Activated T-helper 2 cell treated with anti-CD3 and anti-CD28 coated beads, Interferon-gamma antibody, Interleukin-2, Interleukin-4, amounts not matched to agents 10 μg/mL and 5 μg/mL and 100 μg/mL, durations not matched to agents 14 hours and 24 hours and 36 hours (primary cell): ENCODE results near the gene KAT7. TPM values are rescaled to one million over a fixed set of nuclear protein-coding genes. Genes with fewer than 3 reads are reported as not detected.
A peak's percentile ranks its signal among the peaks of the same experiment; 100 is the strongest.

ENCODE experiments used
- DNase-seq: peaks from one replicate; pipeline ENCODE4 v3.0.0; 2021; ENCODE audit warnings: low spot score
- H3K27ac Mint-ChIP-seq: one replicate; pipeline ENCODE4 v1.8.0; 2021; ENCODE audit warnings: mixed read lengths
- H3K27me3 Mint-ChIP-seq: one replicate; pipeline ENCODE4 v1.8.0; 2021; ENCODE audit warnings: low read depth, mixed read lengths
- H3K36me3 Mint-ChIP-seq: one replicate; pipeline ENCODE4 v1.8.0; 2021; ENCODE audit warnings: low read depth, mixed read lengths
- H3K4me1 Mint-ChIP-seq: one replicate; pipeline ENCODE4 v1.8.0; 2021; ENCODE audit warnings: low read depth, mixed read lengths
- H3K4me3 Mint-ChIP-seq: one replicate; pipeline ENCODE4 v1.8.0; 2021; ENCODE audit warnings: low read depth, mild to moderate bottlenecking, moderate library complexity, mixed read lengths
- H3K9me3 Mint-ChIP-seq: one replicate; pipeline ENCODE4 v1.8.0; 2021; ENCODE audit warnings: mixed read lengths
- intact Hi-C: fragments of 100-400 bp; cut with micrococcal nuclease; formaldehyde crosslinking; loops from one replicate; pipeline ENCODE4 v1.15.1; 2023
- total RNA-seq: library from RNA; stranded (reverse); gene quantifications from 2 replicates; pipeline ENCODE4 v1.2.3, GENCODE V29; 2022

KAT7 gene
- total RNA-seq, 1 donor from 2014 or later, result 65.0 TPM

DNA sequence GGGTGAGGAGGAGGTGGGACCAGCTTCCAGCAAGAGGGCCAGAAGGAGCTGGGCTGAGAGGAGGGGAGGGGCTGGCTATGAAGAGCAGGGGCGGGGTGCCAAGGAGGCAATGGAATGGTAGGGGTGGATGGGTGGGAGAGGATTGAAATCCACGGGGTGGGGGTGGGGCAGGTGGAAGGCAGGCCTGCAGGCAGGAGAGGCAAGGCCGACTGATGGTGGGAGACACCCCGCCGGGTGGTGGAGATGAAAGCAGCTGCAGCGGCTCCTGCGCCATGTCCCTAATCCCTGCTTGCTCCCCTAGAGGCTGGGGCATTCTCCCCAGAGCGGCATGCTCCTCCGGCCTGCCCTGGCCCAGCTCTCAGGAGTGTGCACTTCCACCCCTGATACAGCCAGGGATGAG, 87.2 kb downstream of the KAT7 start:
- no peak overlapping the region for H3K27ac Mint-ChIP-seq
- peaks cover 12% of the 10 kb centered on the region for H3K27me3 Mint-ChIP-seq
- no peaks in the 10 kb centered on the region for H3K9me3 Mint-ChIP-seq
- no peaks in the 10 kb centered on the region for H3K36me3 Mint-ChIP-seq
- intact Hi-C loops, result no loop called here
- peaks cover 13% of the 10 kb centered on the region for H3K4me1 Mint-ChIP-seq
- DNase-seq, result no peak
- H3K4me3 Mint-ChIP-seq, result no peak overlapping the region

DNA sequence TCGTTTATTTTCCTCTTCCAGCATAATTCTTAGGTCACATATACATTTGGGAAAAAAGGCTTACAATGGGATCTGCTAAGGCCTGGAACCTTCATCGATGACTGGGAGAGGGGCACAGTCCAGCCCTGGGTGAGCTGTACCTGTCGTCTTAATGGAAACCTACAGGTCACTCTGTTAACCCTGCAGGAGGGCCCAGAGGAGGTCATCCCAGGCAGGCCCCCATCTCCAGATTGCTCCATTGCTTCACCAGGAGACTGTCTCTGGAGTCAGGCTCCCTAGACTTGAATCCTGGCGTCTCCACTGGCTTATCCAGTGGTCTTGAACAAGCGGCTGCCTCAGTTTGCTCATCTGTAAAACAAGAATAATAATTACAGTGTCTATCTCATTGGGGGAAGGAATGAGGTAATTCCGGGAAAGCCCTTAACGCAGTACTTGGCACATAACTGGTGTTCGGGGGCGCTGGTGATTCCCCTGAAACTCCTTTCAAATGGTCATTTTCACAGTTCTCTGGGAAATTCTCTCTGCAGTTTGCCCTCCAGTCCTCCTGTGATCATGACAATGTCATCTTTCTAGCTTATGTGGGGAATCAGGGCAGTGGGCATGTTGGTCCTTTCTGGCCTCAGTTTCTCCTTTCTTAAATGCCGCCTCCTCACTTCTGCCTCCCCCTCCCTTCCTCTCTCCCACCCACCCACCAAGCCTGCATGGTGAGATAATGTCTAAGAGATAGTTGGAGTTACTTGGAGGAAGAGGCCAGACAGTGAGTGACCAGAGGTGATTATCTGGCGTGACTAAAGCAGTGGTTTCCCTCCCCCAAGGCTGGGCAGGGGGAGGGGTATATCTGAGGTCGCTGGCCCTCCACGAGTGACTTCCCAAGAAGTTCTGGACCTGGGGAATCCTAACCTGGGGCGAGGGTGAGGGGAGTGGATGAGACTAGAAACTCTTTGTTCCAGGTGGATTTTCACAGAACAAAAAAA, 90.7 kb downstream of the KAT7 start:
- intact Hi-C loops, result no loop called here
- Mint-ChIP-seq H3K27me3 (peaks cover 32% of the 10 kb centered on the region), H3K27ac (no peak overlapping the region), H3K4me3 (no peak overlapping the region), H3K4me1 (peaks cover 5% of the 10 kb centered on the region), H3K36me3 (no peaks in the 10 kb centered on the region), H3K9me3 (no peaks in the 10 kb centered on the region)
- no peak for DNase-seq

DNA sequence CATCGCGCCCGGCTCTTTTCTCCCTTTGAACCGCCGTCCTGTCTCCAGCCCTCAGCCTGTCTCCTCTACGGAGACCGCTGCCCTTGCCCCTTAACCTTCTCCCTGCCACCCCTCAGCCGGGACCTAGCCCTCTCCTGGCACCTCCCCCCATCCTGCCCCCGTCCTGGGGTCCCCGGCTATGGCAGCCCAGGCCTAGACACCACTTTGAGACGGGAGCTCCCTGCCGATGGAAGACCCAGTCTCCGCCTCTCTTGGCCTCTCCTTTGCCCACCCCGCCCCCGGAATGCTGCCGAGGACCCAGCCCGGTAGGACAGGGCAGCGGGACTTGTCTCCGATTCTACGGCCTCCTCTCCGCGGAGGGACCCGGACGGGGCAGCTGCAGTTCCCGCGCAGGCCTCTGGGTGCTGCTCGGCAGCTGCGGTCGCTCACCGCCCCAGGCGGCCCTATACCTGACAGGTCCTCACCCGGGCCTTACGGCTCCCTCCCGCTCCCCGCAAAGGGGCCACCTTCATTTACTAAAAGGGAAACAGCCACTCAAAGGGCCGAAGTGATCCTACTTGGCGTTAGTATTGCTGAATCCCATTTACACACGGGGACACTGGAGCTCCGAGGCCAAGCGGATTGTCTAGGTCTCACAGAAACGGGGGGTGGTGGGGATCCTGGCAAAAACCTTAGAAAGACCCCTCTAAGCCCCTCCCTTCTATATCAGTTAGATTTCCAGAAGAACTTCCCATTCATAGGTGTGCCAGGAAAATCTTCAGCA, 92.0 kb downstream of the KAT7 start:
- no peaks in the 10 kb centered on the region for H3K36me3 Mint-ChIP-seq
- no peak overlapping the region for H3K27ac Mint-ChIP-seq
- H3K9me3 Mint-ChIP-seq, result no peaks in the 10 kb centered on the region
- H3K4me1 Mint-ChIP-seq, result peaks cover 5% of the 10 kb centered on the region
- peaks cover 31% of the 10 kb centered on the region for H3K27me3 Mint-ChIP-seq
- intact Hi-C loops, result loop anchor here (1.0 kb wide), 1 partner anchor 118 kb away; no protein-coding TSS in a partner anchor
- DNase-seq, result peak; percentile 63
- H3K4me3 Mint-ChIP-seq, result peak overlapping the region; percentile 8

DNA sequence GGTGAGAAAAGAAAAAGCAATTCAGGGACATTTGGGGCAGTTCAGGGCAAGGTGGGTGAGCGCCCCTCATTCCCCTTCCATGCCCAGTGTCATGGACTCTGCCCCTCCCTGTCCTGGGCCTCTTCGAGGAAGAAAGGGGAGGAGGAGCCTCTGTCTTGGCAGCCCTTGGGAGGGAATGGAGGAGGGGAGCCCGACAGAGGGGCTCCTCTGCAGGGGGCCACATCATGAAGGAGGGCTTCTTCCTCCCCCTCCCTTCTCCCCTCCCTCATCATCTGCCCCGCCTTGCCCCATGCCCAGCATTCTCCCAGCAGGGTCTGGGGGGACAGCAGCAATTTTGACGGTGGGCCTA, 92.5 kb downstream of the KAT7 start:
- no peak overlapping the region for H3K4me3 Mint-ChIP-seq
- peaks cover 5% of the 10 kb centered on the region for H3K4me1 Mint-ChIP-seq
- H3K27me3 Mint-ChIP-seq, result peaks cover 31% of the 10 kb centered on the region
- no peaks in the 10 kb centered on the region for H3K9me3 Mint-ChIP-seq
- H3K27ac Mint-ChIP-seq, result no peak overlapping the region
- intact Hi-C loops, result no loop called here
- no peak for DNase-seq
- no peaks in the 10 kb centered on the region for H3K36me3 Mint-ChIP-seq

DNA sequence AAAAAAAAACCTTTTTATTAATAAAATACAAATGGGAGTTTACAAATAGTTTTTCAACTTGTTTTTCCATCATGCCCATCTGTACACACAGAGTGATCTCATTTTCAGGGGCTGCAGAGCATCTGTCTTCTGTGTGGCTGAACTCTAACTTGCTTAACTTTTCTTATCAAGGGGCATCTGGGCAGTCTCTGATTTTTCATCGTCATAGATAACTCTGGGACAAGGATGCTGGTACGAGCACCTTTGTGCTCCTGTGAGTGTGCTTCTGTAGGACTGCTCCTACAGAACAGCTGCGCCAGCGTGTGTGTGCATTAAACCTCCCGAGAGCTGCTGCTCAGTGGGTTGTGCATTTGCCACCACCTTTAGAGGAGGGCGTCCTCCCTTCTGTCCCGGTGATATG, 94.0 kb downstream of the KAT7 start:
- Mint-ChIP-seq H3K4me3 (no peak overlapping the region), H3K9me3 (no peaks in the 10 kb centered on the region), H3K36me3 (no peaks in the 10 kb centered on the region), H3K27ac (no peak overlapping the region), H3K27me3 (peaks cover 33% of the 10 kb centered on the region), H3K4me1 (peaks cover 5% of the 10 kb centered on the region)
- no peak for DNase-seq
- intact Hi-C loops, result no loop called here

Other genes starting within 250 kb of the KAT7 start
- gene NXPH3, start 212.8 kb upstream of the KAT7 start, total RNA-seq, result 0.21 and 0.25 TPM in 2 replicates
- gene SPOP, start 110.6 kb upstream of the KAT7 start, total RNA-seq, result 50.1 and 59.6 TPM in 2 replicates
- 75.7 and 80.7 TPM in 2 replicates for gene SLC35B1, start 80.7 kb upstream of the KAT7 start, total RNA-seq
- gene FAM117A, start 24.6 kb upstream of the KAT7 start, total RNA-seq, result 12.2 and 15.8 TPM in 2 replicates
- gene TAC4, start 59.4 kb downstream of the KAT7 start, total RNA-seq, result not detected in 2 replicates
- not detected in 2 replicates for gene DLX4, start 180.5 kb downstream of the KAT7 start, total RNA-seq
- gene DLX3, start 206.5 kb downstream of the KAT7 start, total RNA-seq, result not detected in 2 replicates